ENCODE data around the gene SNX14. TPM values are rescaled to one million over a fixed set of nuclear protein-coding genes. Genes with fewer than 3 reads are reported as not detected.
"Not testable (repeated sequence)": the region's sequence is repeated elsewhere in the genome, so short reads cannot be mapped to it uniquely, and the experiment has no call there.

SNX14 gene
- total RNA-seq, 1 experiment from 2014 or later: 84.8 TPM

- no peak overlapping the region for H2AFZ ChIP-seq (ENCODE audit: low read depth, low read length, poor library complexity, severe bottlenecking)
- H3K27ac ChIP-seq (ENCODE audit: low read depth, low read length): no peak overlapping the region
- intact Hi-C loops (cut with micrococcal nuclease): no loop called here
- H3K9me3 ChIP-seq (ENCODE audit: control insufficient read depth in 1 of 2, insufficient read depth in 1 of 2, low read depth in 1 of 2, low read length in 2 of 2): no peaks in the 10 kb centered on the region
- no peak for DNase-seq (ENCODE audit: low read depth, low spot score)
- H3K9ac ChIP-seq (ENCODE audit: low read length): no peak overlapping the region
- H3K36me3 ChIP-seq (ENCODE audit: control insufficient read depth in 1 of 2, insufficient read depth in 2 of 2, low read length in 2 of 2): peaks cover 0 to 8% of the 10 kb centered on the region in 2 experiments; a peak in 1 of 4 replicates
- H4K20me1 ChIP-seq (ENCODE audit: insufficient read depth): peaks cover 5% of the 10 kb centered on the region; the same call in 1 of the 2 replicates
- ChIA-PET CTCF (interaction anchor here (1.3 kb wide), 1 partner anchor 29 kb away, joined by 3 read pairs; no protein-coding TSS in a partner anchor), RAD21 (ENCODE audit: low non-redundant PET in 1 of 2, low total read pairs in 2 of 2, uncharacterized antibody in 2 of 2, unreplicated experiment in 2 of 2) (no interaction called here), POLR2A (no interaction called here)
- H3K4me1 ChIP-seq (ENCODE audit: control insufficient read depth in 1 of 2, insufficient read depth in 2 of 2, low read length in 2 of 2): peaks cover 0 to 10% of the 10 kb centered on the region in 2 experiments; a peak in 2 of 4 replicates
- BruUV-seq (replicated peaks): no TSS peak
- no peaks in the 10 kb centered on the region; the same call in 1 of the 2 replicates for H3K79me2 ChIP-seq (ENCODE audit: insufficient read depth, low read length)
- H3K9me2 ChIP-seq (ENCODE audit: insufficient read depth): no peaks in the 10 kb centered on the region
- TF ChIP-seq, protein P1, sequence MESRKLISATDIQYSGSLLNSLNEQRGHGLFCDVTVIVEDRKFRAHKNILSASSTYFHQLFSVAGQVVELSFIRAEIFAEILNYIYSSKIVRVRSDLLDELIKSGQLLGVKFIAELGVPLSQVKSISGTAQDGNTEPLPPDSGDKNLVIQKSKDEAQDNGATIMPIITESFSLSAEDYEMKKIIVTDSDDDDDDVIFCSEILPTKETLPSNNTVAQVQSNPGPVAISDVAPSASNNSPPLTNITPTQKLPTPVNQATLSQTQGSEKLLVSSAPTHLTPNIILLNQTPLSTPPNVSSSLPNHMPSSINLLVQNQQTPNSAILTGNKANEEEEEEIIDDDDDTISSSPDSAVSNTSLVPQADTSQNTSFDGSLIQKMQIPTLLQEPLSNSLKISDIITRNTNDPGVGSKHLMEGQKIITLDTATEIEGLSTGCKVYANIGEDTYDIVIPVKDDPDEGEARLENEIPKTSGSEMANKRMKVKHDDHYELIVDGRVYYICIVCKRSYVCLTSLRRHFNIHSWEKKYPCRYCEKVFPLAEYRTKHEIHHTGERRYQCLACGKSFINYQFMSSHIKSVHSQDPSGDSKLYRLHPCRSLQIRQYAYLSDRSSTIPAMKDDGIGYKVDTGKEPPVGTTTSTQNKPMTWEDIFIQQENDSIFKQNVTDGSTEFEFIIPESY (IDR thresholded peaks at IDR 0.05; ENCODE audit: extremely low read depth, insufficient replicate concordance, low read length): no peak
- no peak for TF ChIP-seq SP1 (IDR thresholded peaks at IDR 0.05; ENCODE audit: low read depth)
- no peak for TF ChIP-seq ATF3 (IDR thresholded peaks at IDR 0.05)
- no peak for TF ChIP-seq EZH2 (IDR thresholded peaks at IDR 0.05)
- TF ChIP-seq POLR2A (IDR thresholded peaks at IDR 0.05; ENCODE audit: borderline replicate concordance, extremely low read depth, insufficient read depth, insufficient read length): no peak
- TF ChIP-seq, protein P2, sequence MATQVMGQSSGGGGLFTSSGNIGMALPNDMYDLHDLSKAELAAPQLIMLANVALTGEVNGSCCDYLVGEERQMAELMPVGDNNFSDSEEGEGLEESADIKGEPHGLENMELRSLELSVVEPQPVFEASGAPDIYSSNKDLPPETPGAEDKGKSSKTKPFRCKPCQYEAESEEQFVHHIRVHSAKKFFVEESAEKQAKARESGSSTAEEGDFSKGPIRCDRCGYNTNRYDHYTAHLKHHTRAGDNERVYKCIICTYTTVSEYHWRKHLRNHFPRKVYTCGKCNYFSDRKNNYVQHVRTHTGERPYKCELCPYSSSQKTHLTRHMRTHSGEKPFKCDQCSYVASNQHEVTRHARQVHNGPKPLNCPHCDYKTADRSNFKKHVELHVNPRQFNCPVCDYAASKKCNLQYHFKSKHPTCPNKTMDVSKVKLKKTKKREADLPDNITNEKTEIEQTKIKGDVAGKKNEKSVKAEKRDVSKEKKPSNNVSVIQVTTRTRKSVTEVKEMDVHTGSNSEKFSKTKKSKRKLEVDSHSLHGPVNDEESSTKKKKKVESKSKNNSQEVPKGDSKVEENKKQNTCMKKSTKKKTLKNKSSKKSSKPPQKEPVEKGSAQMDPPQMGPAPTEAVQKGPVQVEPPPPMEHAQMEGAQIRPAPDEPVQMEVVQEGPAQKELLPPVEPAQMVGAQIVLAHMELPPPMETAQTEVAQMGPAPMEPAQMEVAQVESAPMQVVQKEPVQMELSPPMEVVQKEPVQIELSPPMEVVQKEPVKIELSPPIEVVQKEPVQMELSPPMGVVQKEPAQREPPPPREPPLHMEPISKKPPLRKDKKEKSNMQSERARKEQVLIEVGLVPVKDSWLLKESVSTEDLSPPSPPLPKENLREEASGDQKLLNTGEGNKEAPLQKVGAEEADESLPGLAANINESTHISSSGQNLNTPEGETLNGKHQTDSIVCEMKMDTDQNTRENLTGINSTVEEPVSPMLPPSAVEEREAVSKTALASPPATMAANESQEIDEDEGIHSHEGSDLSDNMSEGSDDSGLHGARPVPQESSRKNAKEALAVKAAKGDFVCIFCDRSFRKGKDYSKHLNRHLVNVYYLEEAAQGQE (IDR thresholded peaks at IDR 0.05; ENCODE audit: low read depth): no peak
- no peak for TF ChIP-seq ZNF274 (IDR thresholded peaks at IDR 0.05; ENCODE audit: low read depth, low read length)
- no peak for TF ChIP-seq JUND (IDR thresholded peaks at IDR 0.05)
- TF ChIP-seq CEBPB (IDR thresholded peaks at IDR 0.05; ENCODE audit: low read depth): no peak
- TF ChIP-seq, protein P3, sequence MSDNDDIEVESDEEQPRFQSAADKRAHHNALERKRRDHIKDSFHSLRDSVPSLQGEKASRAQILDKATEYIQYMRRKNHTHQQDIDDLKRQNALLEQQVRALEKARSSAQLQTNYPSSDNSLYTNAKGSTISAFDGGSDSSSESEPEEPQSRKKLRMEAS (IDR thresholded peaks at IDR 0.05): no peak
- TF ChIP-seq ZFX (IDR thresholded peaks at IDR 0.05): no peak
- TF ChIP-seq EGR1 (IDR thresholded peaks at IDR 0.05; ENCODE audit: low read depth): no peak
- TF ChIP-seq SIN3A (IDR thresholded peaks at IDR 0.05; ENCODE audit: low read depth): no peak
- TF ChIP-seq YY1 (IDR thresholded peaks at IDR 0.05; ENCODE audit: extremely low read depth, insufficient replicate concordance, low read depth, low read length): no peak
- TF ChIP-seq POLR2AphosphoS5 (IDR thresholded peaks at IDR 0.05; ENCODE audit: low read depth, low read length): no peak
- TF ChIP-seq FOSL1 (IDR thresholded peaks at IDR 0.05; ENCODE audit: low read depth): no peak
- H3K4me3 ChIP-seq (replicated peaks in 1 of 2; ENCODE audit: low read depth in 1 of 2, low read length in 2 of 2): no peak overlapping the region
- no peak for ATAC-seq
- H3K27me3 ChIP-seq (ENCODE audit: insufficient read depth, low read length): no peaks in the 10 kb centered on the region
- no peak overlapping the region for H3K4me2 ChIP-seq (ENCODE audit: low read length)
Measured at GRCh38 chr6:85565736-85566135, 27.9 kb downstream of the SNX14 start.

GRCh38 chr6:85564223-85564622 lies 29.4 kb downstream of the SNX14 start:
- H3K79me2 ChIP-seq (ENCODE audit: insufficient read depth, low read length); H3K4me2 ChIP-seq (ENCODE audit: low read length); H3K4me3 ChIP-seq (replicated peaks in 1 of 2; ENCODE audit: low read depth in 1 of 2, low read length in 2 of 2); H3K27me3 ChIP-seq (ENCODE audit: insufficient read depth, low read length); H3K4me1 ChIP-seq (ENCODE audit: control insufficient read depth in 1 of 2, insufficient read depth in 2 of 2, low read length in 2 of 2); intact Hi-C loops (cut with micrococcal nuclease); H4K20me1 ChIP-seq (ENCODE audit: insufficient read depth); BruUV-seq (replicated peaks); H3K9me3 ChIP-seq (ENCODE audit: control insufficient read depth in 1 of 2, insufficient read depth in 1 of 2, low read depth in 1 of 2, low read length in 2 of 2); DNase-seq (ENCODE audit: low read depth, low spot score); H2AFZ ChIP-seq (ENCODE audit: low read depth, low read length, poor library complexity, severe bottlenecking); H3K27ac ChIP-seq (ENCODE audit: low read depth, low read length); H3K9ac ChIP-seq (ENCODE audit: low read length); H3K9me2 ChIP-seq (ENCODE audit: insufficient read depth); ATAC-seq; CTCF ChIA-PET; H3K36me3 ChIP-seq (ENCODE audit: control insufficient read depth in 1 of 2, insufficient read depth in 2 of 2, low read length in 2 of 2); RAD21 ChIA-PET (ENCODE audit: low non-redundant PET in 1 of 2, low total read pairs in 2 of 2, uncharacterized antibody in 2 of 2, unreplicated experiment in 2 of 2): not testable (repeated sequence)
- POLR2A ChIA-PET: interaction anchor here (0.6 kb wide), 1 partner anchor 38 kb away, joined by 3 read pairs; no protein-coding TSS in a partner anchor
